ENCODE results near the gene APRT. TPM values are rescaled to one million over a fixed set of nuclear protein-coding genes. Genes with fewer than 3 reads are reported as not detected.

APRT gene
- total RNA-seq, 2 donors from 2014 or later, result 50.6 to 90.4 TPM

- Histone ChIP-seq H3K4me1 (peaks cover 0 to 46% of the 10 kb centered on the region in 2 donors), H3K27me3 (no peaks in the 10 kb centered on the region)
Measured at GRCh38 chr16:88807142-88807625, 4.5 kb downstream of the APRT start.

GRCh38 chr16:88806491-88807111 lies 5.1 kb downstream of the APRT start:
- H3K9me3 ChIP-seq, result no peaks in the 10 kb centered on the region
- TF ChIP-seq CTCF (IDR thresholded peaks at IDR 0.05), result no peak
- DNase-seq (ENCODE audit: low spot score), result no peak
- no peak overlapping the region for H3K4me3 ChIP-seq
- no peak overlapping the region for H3K27ac ChIP-seq
- H3K36me3 ChIP-seq, result peaks cover 10% of the 10 kb centered on the region
- peaks cover 0 to 47% of the 10 kb centered on the region in 2 donors for H3K4me1 ChIP-seq
- H3K27me3 ChIP-seq, result no peaks in the 10 kb centered on the region

More at GRCh38 chr16:88807142-88807625, 4.5 kb downstream of the APRT start:
- DNase-seq (ENCODE audit: low spot score), result no peak
- H3K36me3 ChIP-seq, result peaks cover 10% of the 10 kb centered on the region
- no peak overlapping the region for H3K27ac ChIP-seq
- no peak for TF ChIP-seq CTCF (IDR thresholded peaks at IDR 0.05)
- no peak overlapping the region for H3K4me3 ChIP-seq
- no peaks in the 10 kb centered on the region for H3K9me3 ChIP-seq

GRCh38 chr16:88805887-88806393 lies 5.8 kb downstream of the APRT start:
- Histone ChIP-seq H3K27me3 (no peaks in the 10 kb centered on the region), H3K4me1 (peaks cover 0 to 41% of the 10 kb centered on the region in 2 donors), H3K9me3 (no peaks in the 10 kb centered on the region), H3K36me3 (peaks cover 10% of the 10 kb centered on the region), H3K27ac (no peak overlapping the region), H3K4me3 (no peak overlapping the region)
- no peak for TF ChIP-seq CTCF (IDR thresholded peaks at IDR 0.05)
- DNase-seq (ENCODE audit: low spot score), result no peak

GRCh38 chr16:88805340-88805715 lies 6.4 kb downstream of the APRT start:
- DNase-seq (ENCODE audit: low spot score), result no peak
- no peaks in the 10 kb centered on the region for H3K9me3 ChIP-seq
- no peak overlapping the region for H3K4me3 ChIP-seq
- TF ChIP-seq CTCF (IDR thresholded peaks at IDR 0.05), result no peak
- no peak overlapping the region for H3K27ac ChIP-seq
- H3K4me1 ChIP-seq, result peaks cover 0 to 35% of the 10 kb centered on the region in 2 donors
- no peaks in the 10 kb centered on the region for H3K27me3 ChIP-seq
- peaks cover 10% of the 10 kb centered on the region for H3K36me3 ChIP-seq

- Histone ChIP-seq H3K4me1 (peaks cover 0 to 29% of the 10 kb centered on the region in 2 donors), H3K4me3 (peak overlapping the region in 1 of 2 donors; percentile 75), H3K27me3 (no peaks in the 10 kb centered on the region), H3K36me3 (peaks cover 8% of the 10 kb centered on the region), H3K27ac (no peak overlapping the region), H3K9me3 (no peaks in the 10 kb centered on the region)
- DNase-seq (ENCODE audit: low spot score), result no peak
- TF ChIP-seq CTCF (IDR thresholded peaks at IDR 0.05), result no peak
Measured at GRCh38 chr16:88804552-88805339, 7.0 kb downstream of the APRT start.

Measured in right atrium auricular region (tissue), 2 donors.